ENCODE data around the gene KIF4A.

DNA sequence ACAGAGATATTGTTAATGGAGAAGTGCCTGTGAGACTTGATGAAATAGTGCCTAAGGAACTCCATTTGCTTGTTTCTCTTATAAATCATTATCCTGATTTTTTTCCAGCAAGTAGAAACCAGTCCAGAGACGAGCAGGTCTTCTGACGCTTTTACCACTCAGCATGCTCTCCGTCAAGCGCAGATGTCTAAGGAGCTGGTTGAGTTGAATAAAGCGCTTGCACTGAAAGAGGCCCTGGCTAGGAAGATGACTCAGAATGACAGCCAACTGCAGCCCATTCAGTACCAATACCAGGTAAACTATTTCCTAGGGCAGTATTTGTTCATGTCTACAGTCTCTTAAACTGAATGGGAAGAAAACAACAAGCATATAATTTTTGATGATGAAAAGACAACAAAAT is 63.6 kb downstream of the KIF4A start:
- TF ChIP-seq, protein P1, sequence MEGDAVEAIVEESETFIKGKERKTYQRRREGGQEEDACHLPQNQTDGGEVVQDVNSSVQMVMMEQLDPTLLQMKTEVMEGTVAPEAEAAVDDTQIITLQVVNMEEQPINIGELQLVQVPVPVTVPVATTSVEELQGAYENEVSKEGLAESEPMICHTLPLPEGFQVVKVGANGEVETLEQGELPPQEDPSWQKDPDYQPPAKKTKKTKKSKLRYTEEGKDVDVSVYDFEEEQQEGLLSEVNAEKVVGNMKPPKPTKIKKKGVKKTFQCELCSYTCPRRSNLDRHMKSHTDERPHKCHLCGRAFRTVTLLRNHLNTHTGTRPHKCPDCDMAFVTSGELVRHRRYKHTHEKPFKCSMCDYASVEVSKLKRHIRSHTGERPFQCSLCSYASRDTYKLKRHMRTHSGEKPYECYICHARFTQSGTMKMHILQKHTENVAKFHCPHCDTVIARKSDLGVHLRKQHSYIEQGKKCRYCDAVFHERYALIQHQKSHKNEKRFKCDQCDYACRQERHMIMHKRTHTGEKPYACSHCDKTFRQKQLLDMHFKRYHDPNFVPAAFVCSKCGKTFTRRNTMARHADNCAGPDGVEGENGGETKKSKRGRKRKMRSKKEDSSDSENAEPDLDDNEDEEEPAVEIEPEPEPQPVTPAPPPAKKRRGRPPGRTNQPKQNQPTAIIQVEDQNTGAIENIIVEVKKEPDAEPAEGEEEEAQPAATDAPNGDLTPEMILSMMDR (IDR thresholded peaks at IDR 0.05), result no peak
- TF ChIP-seq ZFX (IDR thresholded peaks at IDR 0.05; ENCODE audit: borderline replicate concordance), result no peak

Measured in 22Rv1 (cell line).